ENCODE measurements around the gene GLRA1. TPM values are rescaled to one million over a fixed set of nuclear protein-coding genes. Genes with fewer than 3 reads are reported as not detected.

Gene GLRA1
- total RNA-seq, 1 donor from 2014 or later: not detected

DNA sequence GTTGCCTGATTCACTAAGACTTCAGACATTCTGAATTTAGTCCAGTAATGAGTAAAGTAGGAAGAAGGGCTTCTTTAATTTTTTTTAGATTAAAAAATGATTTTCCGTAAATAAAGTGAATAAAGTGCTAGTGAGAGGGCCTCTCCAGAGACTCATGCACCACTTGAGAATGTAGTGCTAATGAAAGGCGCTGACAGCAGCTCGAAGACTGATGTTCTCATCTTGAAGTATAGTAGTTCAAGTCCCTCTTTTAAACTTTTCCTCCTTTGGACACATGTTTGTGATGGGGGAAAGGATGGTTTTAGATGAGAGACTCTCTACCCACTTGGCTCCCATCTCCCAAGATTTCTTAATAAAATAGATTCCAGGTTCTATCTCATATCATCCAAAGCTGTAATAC, 104.4 kb downstream of the GLRA1 start:
- Mint-ChIP-seq H3K4me3 (ENCODE audit: unreplicated experiment) (no peak overlapping the region), H3K4me1 (ENCODE audit: unreplicated experiment) (peaks cover 4% of the 10 kb centered on the region), H3K27me3 (ENCODE audit: unreplicated experiment) (peaks cover 3% of the 10 kb centered on the region), H3K36me3 (ENCODE audit: low read depth, unreplicated experiment) (peaks cover 4% of the 10 kb centered on the region), H3K9me3 (ENCODE audit: unreplicated experiment) (no peaks in the 10 kb centered on the region), H3K27ac (ENCODE audit: unreplicated experiment) (no peak overlapping the region)
- TF ChIP-seq, protein P1, sequence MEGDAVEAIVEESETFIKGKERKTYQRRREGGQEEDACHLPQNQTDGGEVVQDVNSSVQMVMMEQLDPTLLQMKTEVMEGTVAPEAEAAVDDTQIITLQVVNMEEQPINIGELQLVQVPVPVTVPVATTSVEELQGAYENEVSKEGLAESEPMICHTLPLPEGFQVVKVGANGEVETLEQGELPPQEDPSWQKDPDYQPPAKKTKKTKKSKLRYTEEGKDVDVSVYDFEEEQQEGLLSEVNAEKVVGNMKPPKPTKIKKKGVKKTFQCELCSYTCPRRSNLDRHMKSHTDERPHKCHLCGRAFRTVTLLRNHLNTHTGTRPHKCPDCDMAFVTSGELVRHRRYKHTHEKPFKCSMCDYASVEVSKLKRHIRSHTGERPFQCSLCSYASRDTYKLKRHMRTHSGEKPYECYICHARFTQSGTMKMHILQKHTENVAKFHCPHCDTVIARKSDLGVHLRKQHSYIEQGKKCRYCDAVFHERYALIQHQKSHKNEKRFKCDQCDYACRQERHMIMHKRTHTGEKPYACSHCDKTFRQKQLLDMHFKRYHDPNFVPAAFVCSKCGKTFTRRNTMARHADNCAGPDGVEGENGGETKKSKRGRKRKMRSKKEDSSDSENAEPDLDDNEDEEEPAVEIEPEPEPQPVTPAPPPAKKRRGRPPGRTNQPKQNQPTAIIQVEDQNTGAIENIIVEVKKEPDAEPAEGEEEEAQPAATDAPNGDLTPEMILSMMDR (IDR thresholded peaks at IDR 0.05; ENCODE audit: unreplicated experiment): no peak
- no peak for DNase-seq (ENCODE audit: low spot score)

DNA sequence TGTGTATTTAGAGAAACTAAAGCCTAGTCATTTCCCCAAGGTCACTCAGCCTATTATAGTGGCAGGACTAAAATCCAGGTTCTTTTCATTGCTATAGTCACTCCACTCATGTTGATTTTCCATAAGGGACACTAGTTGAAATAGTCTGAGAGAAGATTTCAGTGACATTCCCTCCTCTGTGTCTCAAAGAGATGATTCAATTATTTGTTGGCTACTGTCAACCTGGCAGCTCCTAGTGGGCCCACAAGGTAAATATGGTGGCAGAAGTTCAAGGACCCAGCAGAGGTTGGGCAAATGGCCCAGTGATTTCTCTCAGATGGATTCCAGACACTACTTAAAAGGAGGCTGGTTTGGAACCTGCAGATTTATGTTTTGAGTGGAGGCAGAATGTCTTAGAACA, 104.8 kb downstream of the GLRA1 start:
- H3K4me1 Mint-ChIP-seq (ENCODE audit: unreplicated experiment): peaks cover 4% of the 10 kb centered on the region
- no peak overlapping the region for H3K27ac Mint-ChIP-seq (ENCODE audit: unreplicated experiment)
- no peak overlapping the region for H3K4me3 Mint-ChIP-seq (ENCODE audit: unreplicated experiment)
- TF ChIP-seq, protein P1 (IDR thresholded peaks at IDR 0.05; ENCODE audit: unreplicated experiment): no peak
- H3K27me3 Mint-ChIP-seq (ENCODE audit: unreplicated experiment): peaks cover 3% of the 10 kb centered on the region
- H3K9me3 Mint-ChIP-seq (ENCODE audit: unreplicated experiment): no peaks in the 10 kb centered on the region
- peaks cover 4% of the 10 kb centered on the region for H3K36me3 Mint-ChIP-seq (ENCODE audit: low read depth, unreplicated experiment)
- no peak for DNase-seq (ENCODE audit: low spot score)

DNA sequence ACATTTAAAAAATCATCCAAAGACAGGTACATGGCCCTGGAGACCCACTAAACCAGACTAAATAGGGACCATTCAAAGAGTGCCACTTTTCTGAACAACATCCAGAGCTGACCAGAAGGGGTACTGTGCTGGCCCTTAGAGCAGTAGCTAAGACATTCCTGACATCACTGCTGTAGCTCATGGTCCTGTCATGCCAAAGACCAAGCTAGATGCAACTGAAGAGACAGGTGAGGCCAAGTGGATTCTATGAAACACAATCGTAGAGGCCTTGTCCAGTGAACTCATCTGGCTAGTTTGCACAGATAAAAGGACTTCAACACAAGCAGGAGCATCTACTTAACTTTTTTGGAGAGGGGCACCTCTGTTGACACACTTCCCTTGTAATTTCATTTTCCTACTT, 109.6 kb downstream of the GLRA1 start:
- DNase-seq (ENCODE audit: low spot score): no peak
- Mint-ChIP-seq H3K27ac (ENCODE audit: unreplicated experiment) (no peak overlapping the region), H3K36me3 (ENCODE audit: low read depth, unreplicated experiment) (peaks cover 9% of the 10 kb centered on the region), H3K4me3 (ENCODE audit: unreplicated experiment) (no peak overlapping the region), H3K4me1 (ENCODE audit: unreplicated experiment) (no peaks in the 10 kb centered on the region), H3K9me3 (ENCODE audit: unreplicated experiment) (no peaks in the 10 kb centered on the region), H3K27me3 (ENCODE audit: unreplicated experiment) (no peaks in the 10 kb centered on the region)
- TF ChIP-seq, protein P1 (IDR thresholded peaks at IDR 0.05; ENCODE audit: unreplicated experiment): no peak

DNA sequence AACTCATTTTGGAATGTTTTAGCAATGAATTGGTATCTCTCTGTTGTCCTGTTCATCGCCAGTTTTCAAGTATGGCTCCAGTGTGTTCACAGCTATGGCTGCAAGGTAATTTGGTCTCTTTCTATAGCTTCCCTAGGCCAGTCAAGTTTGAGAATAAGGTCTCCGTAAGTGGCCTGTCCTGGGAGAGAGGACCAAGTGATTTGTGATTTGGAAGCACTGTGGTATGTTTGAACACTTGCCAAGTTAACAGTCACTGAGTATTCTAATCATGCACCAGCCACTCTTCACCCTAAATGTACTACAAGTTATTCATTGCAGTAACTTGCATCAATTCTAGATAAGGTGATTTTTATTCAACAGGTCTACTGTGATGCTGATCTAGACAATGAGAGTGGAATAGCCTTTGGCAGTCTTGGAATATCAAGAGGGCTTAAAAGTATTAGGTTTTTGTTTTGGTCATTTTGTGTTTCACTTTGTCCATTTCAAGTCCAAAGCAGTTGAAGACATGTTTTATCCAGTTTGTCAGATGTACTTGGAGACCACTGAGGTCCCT, 111.8 kb downstream of the GLRA1 start:
- DNase-seq (ENCODE audit: low spot score): no peak
- Mint-ChIP-seq H3K27me3 (ENCODE audit: unreplicated experiment) (no peaks in the 10 kb centered on the region), H3K36me3 (ENCODE audit: low read depth, unreplicated experiment) (peaks cover 12% of the 10 kb centered on the region), H3K27ac (ENCODE audit: unreplicated experiment) (no peak overlapping the region), H3K4me1 (ENCODE audit: unreplicated experiment) (no peaks in the 10 kb centered on the region), H3K9me3 (ENCODE audit: unreplicated experiment) (no peaks in the 10 kb centered on the region), H3K4me3 (ENCODE audit: unreplicated experiment) (no peak overlapping the region)
- TF ChIP-seq, protein P1 (IDR thresholded peaks at IDR 0.05; ENCODE audit: unreplicated experiment): no peak

DNA sequence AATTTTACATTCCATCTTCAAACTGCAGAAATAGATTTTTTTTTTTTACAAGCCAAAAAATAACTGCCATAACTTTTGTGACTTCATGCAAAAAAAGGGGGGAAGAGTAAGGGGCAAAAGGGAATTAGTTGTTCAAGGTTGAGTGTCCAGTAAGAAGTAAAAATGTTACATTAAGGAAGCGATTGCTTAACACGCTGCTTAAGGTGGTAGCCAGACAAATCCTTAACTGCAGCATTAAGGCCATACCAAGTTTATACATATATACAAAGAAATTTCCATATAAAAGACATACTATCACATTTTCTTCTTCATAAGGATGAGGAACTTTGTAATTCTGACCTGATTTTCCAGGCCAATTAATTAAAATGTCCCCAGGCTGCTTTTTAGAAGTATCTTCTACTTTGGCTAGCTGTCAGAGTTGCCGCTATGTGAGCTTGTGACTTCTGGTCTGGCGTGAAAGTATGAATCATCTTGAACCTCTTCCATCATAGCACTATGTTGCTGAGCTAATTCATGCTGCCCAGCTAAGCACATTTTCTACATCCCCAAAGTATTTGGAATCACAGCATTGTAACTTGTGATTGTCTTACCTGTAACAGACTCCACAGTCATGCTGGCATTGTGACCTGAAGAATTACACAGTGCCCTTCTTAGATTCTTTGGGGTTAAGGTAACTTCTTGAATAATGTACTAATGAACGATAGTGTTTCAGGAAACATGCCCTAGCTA, 112.9 kb downstream of the GLRA1 start:
- Mint-ChIP-seq H3K27me3 (ENCODE audit: unreplicated experiment) (no peaks in the 10 kb centered on the region), H3K4me3 (ENCODE audit: unreplicated experiment) (no peak overlapping the region), H3K27ac (ENCODE audit: unreplicated experiment) (no peak overlapping the region), H3K4me1 (ENCODE audit: unreplicated experiment) (no peaks in the 10 kb centered on the region), H3K9me3 (ENCODE audit: unreplicated experiment) (no peaks in the 10 kb centered on the region), H3K36me3 (ENCODE audit: low read depth, unreplicated experiment) (peaks cover 12% of the 10 kb centered on the region)
- DNase-seq (ENCODE audit: low spot score): no peak
- TF ChIP-seq, protein P1 (IDR thresholded peaks at IDR 0.05; ENCODE audit: unreplicated experiment): no peak

Data from endothelial cell (in vitro differentiated cells).